Gastroesophageal sphincter (tissue), 3 donors: ENCODE data around the gene MAIP1.

Experiments used
- EP300 ChIP-seq: sonication (generic); formaldehyde crosslinking; IDR thresholded peaks from one replicate; pipeline ENCODE4 v1.6.1; 2017; ENCODE audit warnings: antibody characterized with exemption, mild to moderate bottlenecking
- POLR2A ChIP-seq, 2 donors: fragments of 450-650 bp; IDR thresholded peaks; one replicate each; pipeline ENCODE4 v1.6.1; 2017; ENCODE audit warnings: antibody characterized with exemption in 2 of 2, mild to moderate bottlenecking in 2 of 2, moderate library complexity in 1 of 2
- POLR2AphosphoS5 ChIP-seq: sonication (generic); formaldehyde crosslinking; IDR thresholded peaks from one replicate; pipeline ENCODE4 v1.6.1; 2017; ENCODE audit warnings: antibody characterized with exemption
- TF ChIP-seq, protein P1 (sequence below), 4 experiments: fragments of 200-600 bp in 2 of 4; fragments of 450-650 bp in 2 of 4; sonication (generic) in 1 of 4; IDR thresholded peaks; one replicate each; pipeline ENCODE4 v1.5.1; 2017 to 2019; ENCODE audit warnings: antibody characterized with exemption in 4 of 4, mild to moderate bottlenecking in 2 of 4, moderate library complexity in 2 of 4

DNA sequence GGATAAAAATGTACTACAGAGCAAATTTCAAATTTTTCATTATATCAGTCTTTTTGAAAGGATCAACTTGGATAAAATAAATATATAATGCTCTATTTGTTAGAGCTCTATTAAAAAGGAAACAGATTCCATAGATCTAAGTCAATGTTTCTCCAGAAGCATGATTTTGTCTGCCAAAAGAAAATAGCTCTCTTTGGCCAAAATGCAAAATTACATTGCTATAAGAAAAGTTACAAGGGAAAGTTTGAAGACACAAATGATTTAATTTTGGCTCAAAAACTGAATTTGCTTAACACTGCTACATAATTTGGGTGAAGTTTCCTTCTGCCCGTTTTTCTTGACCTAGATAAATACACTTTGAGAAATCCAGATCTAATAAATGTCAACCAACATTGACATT lies 28.6 kb upstream of the MAIP1 start:
- TF ChIP-seq, protein P1, sequence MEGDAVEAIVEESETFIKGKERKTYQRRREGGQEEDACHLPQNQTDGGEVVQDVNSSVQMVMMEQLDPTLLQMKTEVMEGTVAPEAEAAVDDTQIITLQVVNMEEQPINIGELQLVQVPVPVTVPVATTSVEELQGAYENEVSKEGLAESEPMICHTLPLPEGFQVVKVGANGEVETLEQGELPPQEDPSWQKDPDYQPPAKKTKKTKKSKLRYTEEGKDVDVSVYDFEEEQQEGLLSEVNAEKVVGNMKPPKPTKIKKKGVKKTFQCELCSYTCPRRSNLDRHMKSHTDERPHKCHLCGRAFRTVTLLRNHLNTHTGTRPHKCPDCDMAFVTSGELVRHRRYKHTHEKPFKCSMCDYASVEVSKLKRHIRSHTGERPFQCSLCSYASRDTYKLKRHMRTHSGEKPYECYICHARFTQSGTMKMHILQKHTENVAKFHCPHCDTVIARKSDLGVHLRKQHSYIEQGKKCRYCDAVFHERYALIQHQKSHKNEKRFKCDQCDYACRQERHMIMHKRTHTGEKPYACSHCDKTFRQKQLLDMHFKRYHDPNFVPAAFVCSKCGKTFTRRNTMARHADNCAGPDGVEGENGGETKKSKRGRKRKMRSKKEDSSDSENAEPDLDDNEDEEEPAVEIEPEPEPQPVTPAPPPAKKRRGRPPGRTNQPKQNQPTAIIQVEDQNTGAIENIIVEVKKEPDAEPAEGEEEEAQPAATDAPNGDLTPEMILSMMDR (IDR thresholded peaks at IDR 0.05) = no peak
- TF ChIP-seq EP300 (no peak), POLR2A (IDR thresholded peaks at IDR 0.05) (no peak), POLR2AphosphoS5 (no peak)
